Esophagus muscularis mucosa (tissue), 4 donors: Measurements from ENCODE around the gene METTL26.

Experiments
- EP300 ChIP-seq: sonication (generic); formaldehyde crosslinking; IDR thresholded peaks from one replicate; pipeline ENCODE4 v1.6.1; 2017; ENCODE audit warnings: antibody characterized with exemption
- POLR2A ChIP-seq: fragments of 450-650 bp; IDR thresholded peaks from one replicate; pipeline ENCODE4 v1.6.1; 2017; ENCODE audit warnings: antibody characterized with exemption, moderate library complexity, mild to moderate bottlenecking, low read depth
- POLR2AphosphoS5 ChIP-seq, 2 donors: sonication (generic); formaldehyde crosslinking; IDR thresholded peaks; one replicate each; pipeline ENCODE4 v1.6.1; 2017; ENCODE audit warnings: antibody characterized with exemption in 2 of 2
- TF ChIP-seq, protein P1 (sequence below), 3 experiments: fragments of 200-600 bp in 2 of 3; fragments of 450-650 bp in 1 of 3; sonication (generic) in 2 of 3; IDR thresholded peaks; one replicate each; pipeline ENCODE4 v1.5.1; 2017 to 2019; ENCODE audit warnings: antibody characterized with exemption in 3 of 3, mild to moderate bottlenecking in 2 of 3, moderate library complexity in 1 of 3

DNA sequence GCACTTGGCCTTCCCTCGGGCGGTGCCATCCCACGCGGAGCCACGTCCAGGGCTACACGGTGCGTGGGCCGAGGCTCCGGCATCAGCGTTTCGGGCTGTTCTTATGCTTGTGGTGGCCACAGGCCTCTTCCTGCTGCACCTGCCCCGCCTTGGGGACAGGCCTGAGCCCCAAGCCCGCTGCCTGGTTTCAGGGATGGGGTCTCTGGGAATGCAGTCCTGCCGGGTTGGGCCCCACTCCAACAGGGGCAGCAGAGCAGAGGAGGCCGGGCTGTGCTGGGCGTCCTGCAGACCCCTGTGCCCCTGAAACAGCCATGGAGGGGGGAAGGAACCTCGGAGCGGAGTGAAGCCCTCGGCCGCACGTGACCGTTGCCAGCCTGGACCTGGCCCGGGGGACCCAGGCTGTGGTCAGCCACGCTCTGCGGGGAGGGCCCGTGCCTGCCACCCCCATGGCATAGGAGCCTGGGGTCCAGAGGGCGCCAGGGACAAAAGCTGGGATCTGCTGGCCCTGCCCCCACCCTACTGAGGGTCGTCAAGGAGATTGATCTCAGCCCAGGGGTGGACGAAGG is 5.8 kb downstream of the METTL26 start:
- TF ChIP-seq, protein P1, sequence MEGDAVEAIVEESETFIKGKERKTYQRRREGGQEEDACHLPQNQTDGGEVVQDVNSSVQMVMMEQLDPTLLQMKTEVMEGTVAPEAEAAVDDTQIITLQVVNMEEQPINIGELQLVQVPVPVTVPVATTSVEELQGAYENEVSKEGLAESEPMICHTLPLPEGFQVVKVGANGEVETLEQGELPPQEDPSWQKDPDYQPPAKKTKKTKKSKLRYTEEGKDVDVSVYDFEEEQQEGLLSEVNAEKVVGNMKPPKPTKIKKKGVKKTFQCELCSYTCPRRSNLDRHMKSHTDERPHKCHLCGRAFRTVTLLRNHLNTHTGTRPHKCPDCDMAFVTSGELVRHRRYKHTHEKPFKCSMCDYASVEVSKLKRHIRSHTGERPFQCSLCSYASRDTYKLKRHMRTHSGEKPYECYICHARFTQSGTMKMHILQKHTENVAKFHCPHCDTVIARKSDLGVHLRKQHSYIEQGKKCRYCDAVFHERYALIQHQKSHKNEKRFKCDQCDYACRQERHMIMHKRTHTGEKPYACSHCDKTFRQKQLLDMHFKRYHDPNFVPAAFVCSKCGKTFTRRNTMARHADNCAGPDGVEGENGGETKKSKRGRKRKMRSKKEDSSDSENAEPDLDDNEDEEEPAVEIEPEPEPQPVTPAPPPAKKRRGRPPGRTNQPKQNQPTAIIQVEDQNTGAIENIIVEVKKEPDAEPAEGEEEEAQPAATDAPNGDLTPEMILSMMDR (IDR thresholded peaks at IDR 0.05) = no peak
- TF ChIP-seq POLR2A (no peak), POLR2AphosphoS5 (IDR thresholded peaks at IDR 0.05) (no peak), EP300 (no peak)
